ACC112 (cell line): ENCODE measurements around the gene ERGIC1.

Experiments
- H2AFZ ChIP-seq: fragments of 200-600 bp; sonication (generic); one replicate; pipeline ENCODE4 v1.6.0; 2017; ENCODE audit warnings: antibody characterized with exemption, low read length; ENCODE audit not compliant: unreplicated experiment
- H3K27ac ChIP-seq: fragments of 200-600 bp; sonication (generic); 2 replicates; pipeline ENCODE4 v1.5.1; 2014; ENCODE audit warnings: low read depth, mild to moderate bottlenecking, antibody characterized with exemption, low read length, moderate library complexity
- H3K27me3 ChIP-seq: fragments of 200-600 bp; sonication (generic); 2 replicates; pipeline ENCODE4 v1.6.1; 2014; ENCODE audit warnings: mild to moderate bottlenecking, antibody characterized with exemption, low read length, moderate library complexity, mixed read lengths; ENCODE audit not compliant: insufficient read depth
- H3K36me3 ChIP-seq: fragments of 200-600 bp; sonication (generic); 2 replicates; pipeline ENCODE4 v1.6.1; 2016; ENCODE audit warnings: mild to moderate bottlenecking, antibody characterized with exemption, low read length, moderate library complexity, mixed read lengths; ENCODE audit not compliant: insufficient read depth
- H3K4me1 ChIP-seq: fragments of 200-600 bp; sonication (generic); one replicate; pipeline ENCODE4 v1.6.1; 2016; ENCODE audit warnings: low read length, mixed read lengths; ENCODE audit not compliant: insufficient read depth, unreplicated experiment, control insufficient read depth
- H3K4me3 ChIP-seq: fragments of 200-600 bp; sonication (generic); 2 replicates; pipeline ENCODE4 v1.5.1; 2014; ENCODE audit warnings: mild to moderate bottlenecking, low read depth, low read length
- H3K79me2 ChIP-seq: fragments of 200-600 bp; sonication (generic); one replicate; pipeline ENCODE4 v1.6.0; 2016; ENCODE audit warnings: low read length; ENCODE audit not compliant: control insufficient read depth, unreplicated experiment, insufficient read depth

ERGIC1 gene

DNA sequence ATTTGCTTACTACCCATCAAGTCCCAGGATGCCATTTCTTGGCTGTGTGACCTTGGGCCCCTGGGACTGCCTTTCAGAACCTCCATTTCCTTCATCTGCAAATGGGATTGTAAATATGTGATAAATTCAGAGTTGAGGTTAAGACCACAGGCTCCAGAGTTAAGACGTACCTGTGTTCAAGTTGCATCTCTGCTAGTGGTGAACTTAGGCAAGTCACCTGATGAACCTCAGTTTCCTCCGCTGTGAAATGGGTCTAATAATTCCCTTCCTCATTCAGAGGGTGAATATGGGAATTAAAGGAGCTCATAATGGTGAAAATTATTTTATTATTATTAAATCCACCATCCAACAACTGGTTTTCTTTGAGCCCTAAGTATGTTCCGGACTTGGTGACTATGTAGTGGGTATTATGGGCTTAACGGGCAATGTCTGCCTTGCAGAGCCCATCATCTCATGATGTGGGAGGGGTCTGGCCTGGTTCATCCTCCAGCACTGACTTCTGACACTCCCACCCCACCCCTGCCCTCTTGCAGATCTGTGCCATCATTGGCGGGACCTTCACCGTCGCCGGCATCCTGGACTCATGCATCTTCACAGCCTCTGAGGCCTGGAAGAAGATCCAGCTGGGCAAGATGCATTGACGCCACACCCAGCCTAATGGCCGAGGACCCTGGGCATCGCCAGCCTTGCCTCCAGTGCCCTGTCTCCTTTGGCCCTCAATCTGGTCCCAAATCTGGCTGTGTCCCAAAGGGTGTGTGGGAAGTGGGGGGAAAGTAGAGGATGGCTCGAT is 116.3 kb downstream of the ERGIC1 start:
- Histone ChIP-seq H3K4me3 (no peak overlapping the region), H3K27ac (no peak overlapping the region), H3K4me1 (peaks cover 35% of the 10 kb centered on the region), H3K27me3 (no peaks in the 10 kb centered on the region), H3K79me2 (no peaks in the 10 kb centered on the region), H2AFZ (no peak overlapping the region), H3K36me3 (no peaks in the 10 kb centered on the region; the same call in 1 of the 2 replicates)

DNA sequence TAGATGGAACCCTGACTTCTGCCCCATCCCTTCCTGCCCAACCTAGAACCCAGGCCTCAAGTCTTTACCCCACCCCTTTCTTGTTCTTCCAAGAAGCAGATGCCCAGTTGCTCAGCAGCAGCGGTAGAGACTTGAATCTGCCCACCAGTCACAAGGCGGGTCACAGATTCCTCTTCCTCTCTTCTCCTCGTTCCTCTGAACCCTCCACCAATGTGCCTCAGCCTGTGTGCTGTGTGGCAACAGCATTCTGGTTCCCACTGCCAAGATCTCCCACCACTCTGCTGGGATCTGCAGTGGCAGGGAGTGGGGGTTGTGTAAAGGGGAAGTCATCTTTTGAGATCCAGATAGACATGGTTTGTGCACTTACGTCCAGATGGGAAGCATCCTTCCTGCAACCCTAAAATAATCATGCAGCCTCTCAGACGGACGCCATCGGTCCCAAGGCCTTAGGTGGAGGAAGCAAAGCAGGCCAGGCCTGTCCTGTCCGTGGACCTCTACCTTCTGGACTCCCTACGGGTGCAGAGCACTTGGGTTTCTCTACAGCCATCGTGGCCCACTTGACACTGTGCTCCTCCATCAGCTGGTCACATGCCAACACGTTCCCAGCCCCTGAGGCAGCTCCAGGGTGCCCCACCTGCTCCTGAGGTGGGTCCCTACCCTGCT is 117.5 kb downstream of the ERGIC1 start:
- no peak overlapping the region for H2AFZ ChIP-seq
- no peak overlapping the region for H3K4me3 ChIP-seq
- H3K36me3 ChIP-seq: no peaks in the 10 kb centered on the region; the same call in 1 of the 2 replicates
- H3K27me3 ChIP-seq: no peaks in the 10 kb centered on the region
- H3K79me2 ChIP-seq: no peaks in the 10 kb centered on the region
- H3K4me1 ChIP-seq: peaks cover 41% of the 10 kb centered on the region
- peak overlapping the region; percentile 59 for H3K27ac ChIP-seq

DNA sequence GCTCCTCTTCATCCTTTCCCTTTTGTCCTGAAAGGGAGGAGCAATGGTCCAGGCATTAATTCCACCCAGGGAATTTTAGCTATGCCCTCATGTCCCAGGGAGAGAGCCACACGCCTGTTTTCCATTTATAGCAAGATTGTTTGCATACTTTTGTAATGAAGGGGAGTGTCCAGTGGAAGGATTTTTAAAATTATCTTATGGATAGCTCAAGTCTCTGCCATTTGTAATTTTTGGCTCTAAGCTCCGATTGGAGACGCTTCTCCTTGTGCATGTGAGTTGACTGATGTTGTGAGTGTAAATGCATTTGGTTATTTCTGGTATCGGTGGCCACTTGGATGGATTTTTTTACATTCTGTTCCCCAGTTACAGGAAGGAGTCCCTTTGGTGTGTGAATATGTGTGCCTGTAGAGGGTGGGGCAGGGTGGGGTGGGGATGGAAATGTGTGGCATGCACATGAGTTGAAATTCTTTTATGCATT is 118.0 kb downstream of the ERGIC1 start:
- Histone ChIP-seq H2AFZ (no peak overlapping the region), H3K79me2 (no peaks in the 10 kb centered on the region), H3K27me3 (no peaks in the 10 kb centered on the region), H3K36me3 (no peaks in the 10 kb centered on the region; the same call in 1 of the 2 replicates), H3K27ac (peak overlapping the region; percentile 74), H3K4me1 (peaks cover 41% of the 10 kb centered on the region), H3K4me3 (no peak overlapping the region)

DNA sequence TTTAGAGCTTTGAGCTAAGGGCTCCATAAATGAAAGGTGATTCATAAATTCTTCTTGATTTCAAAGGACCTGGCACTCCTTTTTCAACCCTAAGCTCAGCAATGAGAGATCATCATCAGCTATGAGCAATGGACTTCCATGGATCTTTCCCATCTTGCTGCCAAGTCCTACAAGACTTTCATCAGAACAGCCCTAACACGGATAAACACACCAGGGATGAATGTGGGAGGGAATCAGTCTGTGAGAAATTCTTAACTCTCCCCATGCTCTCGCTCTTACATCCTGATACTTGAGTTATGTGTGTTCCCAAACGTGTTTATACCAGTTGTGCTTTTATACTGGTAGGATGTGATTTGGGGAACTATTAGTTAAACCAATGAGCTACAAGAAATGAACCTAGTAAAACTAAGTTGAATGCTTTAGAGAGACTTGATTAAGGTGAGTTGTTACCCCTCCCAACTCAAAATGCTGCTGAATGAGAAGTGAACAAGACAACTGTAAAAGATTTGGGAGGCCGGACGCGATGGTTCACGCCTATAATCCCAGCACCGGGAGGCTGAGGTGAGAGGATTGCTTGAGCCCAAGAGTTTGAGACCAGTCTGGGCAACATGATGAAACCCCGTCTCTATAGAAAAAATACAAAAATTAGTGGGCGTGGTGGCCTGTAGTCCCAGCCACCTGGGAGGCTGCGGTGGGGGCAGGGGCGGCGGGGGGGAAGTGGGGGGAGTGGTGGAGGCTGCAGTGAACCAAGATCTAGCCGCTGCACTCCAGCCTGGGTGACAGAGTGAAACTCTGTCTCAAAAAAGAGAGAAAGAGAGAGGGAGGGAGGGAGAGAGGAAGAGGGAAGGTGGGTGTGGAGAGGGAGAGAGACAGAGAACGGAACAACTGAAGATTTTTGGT is 120.0 kb downstream of the ERGIC1 start:
- peak overlapping the region; percentile 94 for H3K27ac ChIP-seq

DNA sequence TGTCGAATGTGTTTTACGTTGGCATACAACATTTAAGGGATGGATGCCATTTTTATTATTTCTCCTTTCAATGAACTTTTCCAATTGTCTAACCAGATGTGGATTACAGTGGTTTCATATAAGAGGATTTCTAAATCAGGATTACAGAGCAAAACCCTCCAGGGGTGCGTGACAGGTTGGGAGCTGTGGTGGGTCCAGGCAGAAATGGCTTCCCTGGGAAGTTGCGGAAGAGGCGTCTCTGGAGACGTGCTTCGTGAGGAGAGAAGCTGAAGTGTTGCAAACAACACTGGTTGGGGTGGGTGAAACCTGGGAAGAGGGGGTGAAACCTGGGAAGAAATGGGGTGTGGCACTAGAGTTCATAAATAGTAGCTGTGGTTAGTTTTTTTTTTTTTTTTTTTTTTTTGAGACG is 120.7 kb downstream of the ERGIC1 start:
- peak overlapping the region; percentile 94 for H3K27ac ChIP-seq
- peaks cover 4% of the 10 kb centered on the region for H3K79me2 ChIP-seq
- no peaks in the 10 kb centered on the region; the same call in 1 of the 2 replicates for H3K36me3 ChIP-seq
- no peak overlapping the region for H2AFZ ChIP-seq
- H3K4me3 ChIP-seq: no peak overlapping the region
- H3K27me3 ChIP-seq: no peaks in the 10 kb centered on the region
- H3K4me1 ChIP-seq: peaks cover 41% of the 10 kb centered on the region

More for the DNA sequence above, 120.0 kb downstream of the ERGIC1 start:
- H3K79me2 ChIP-seq: no peaks in the 10 kb centered on the region
- no peak overlapping the region for H3K4me3 ChIP-seq
- peaks cover 41% of the 10 kb centered on the region for H3K4me1 ChIP-seq
- no peaks in the 10 kb centered on the region; the same call in 1 of the 2 replicates for H3K36me3 ChIP-seq
- H2AFZ ChIP-seq: no peak overlapping the region
- no peaks in the 10 kb centered on the region for H3K27me3 ChIP-seq

DNA sequence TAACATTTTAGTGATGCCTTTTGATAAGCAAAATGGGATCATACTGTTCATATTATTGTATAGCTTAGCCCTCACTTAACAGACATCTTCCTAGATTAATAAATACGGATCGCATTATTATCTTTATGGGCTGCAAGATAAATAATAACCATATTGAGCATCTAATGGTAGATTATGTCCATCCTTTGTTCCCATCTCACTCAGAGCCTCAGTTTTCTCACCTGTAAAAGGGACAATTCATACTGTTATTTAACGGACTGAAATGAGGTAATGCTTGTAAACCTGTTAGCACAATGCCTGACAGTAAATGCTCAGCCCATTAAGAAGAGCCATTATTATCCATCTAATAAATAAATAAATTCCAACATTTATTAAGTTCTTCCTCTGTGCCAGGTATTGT is 122.2 kb downstream of the ERGIC1 start:
- Histone ChIP-seq H3K36me3 (no peaks in the 10 kb centered on the region; the same call in 1 of the 2 replicates), H3K79me2 (peaks cover 14% of the 10 kb centered on the region), H3K4me3 (no peak overlapping the region), H3K4me1 (peaks cover 52% of the 10 kb centered on the region), H3K27me3 (no peaks in the 10 kb centered on the region), H3K27ac (peak overlapping the region; percentile 94), H2AFZ (no peak overlapping the region)

DNA sequence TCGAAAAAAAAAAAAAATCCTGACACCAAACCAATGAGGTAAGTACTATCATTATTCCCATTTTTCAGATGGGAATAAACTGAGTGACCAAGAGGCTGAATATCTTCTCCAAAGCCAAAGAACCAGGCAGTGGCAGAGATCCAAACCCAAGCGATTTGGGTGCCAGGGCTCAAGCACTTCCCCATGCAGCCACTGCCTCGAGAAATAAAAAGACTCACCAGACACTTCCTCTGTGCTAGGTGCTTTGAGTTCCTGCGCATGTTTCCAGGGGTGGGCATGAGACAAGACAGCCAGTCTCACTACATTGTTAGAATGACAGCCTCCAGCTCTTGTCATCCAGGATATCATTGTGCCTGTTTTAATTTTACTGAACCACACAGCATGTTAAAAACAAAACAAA is 122.9 kb downstream of the ERGIC1 start:
- peaks cover 46% of the 10 kb centered on the region for H3K4me1 ChIP-seq
- no peak overlapping the region for H3K4me3 ChIP-seq
- H3K36me3 ChIP-seq: no peaks in the 10 kb centered on the region

DNA sequence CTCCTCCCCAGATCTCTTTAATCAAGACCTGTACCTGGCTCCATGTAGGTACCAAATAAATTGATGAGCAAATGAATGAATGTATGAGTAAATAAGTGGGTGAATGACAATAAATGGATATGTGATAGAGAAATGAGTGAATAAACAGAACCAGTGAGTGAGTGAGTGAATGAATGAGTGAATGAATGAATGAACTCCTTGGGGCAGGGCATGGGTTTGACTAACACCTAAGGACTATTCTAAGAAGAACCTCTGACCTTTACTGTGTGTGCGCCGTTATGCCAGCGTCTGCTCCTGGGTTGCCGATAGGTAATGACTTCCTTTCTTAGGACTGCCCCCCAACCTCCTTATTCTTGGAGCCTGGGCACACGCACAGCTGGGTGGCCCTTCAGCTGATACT is 123.4 kb downstream of the ERGIC1 start:
- Histone ChIP-seq H3K4me3 (no peak overlapping the region), H3K79me2 (peaks cover 21% of the 10 kb centered on the region), H3K4me1 (peaks cover 42% of the 10 kb centered on the region), H2AFZ (no peak overlapping the region), H3K27me3 (no peaks in the 10 kb centered on the region), H3K36me3 (no peaks in the 10 kb centered on the region), H3K27ac (peak overlapping the region; percentile 67)

More for the DNA sequence above, 122.9 kb downstream of the ERGIC1 start:
- H3K27me3 ChIP-seq: no peaks in the 10 kb centered on the region
- H3K27ac ChIP-seq: peak overlapping the region; percentile 67
- no peak overlapping the region for H2AFZ ChIP-seq
- peaks cover 19% of the 10 kb centered on the region for H3K79me2 ChIP-seq

DNA sequence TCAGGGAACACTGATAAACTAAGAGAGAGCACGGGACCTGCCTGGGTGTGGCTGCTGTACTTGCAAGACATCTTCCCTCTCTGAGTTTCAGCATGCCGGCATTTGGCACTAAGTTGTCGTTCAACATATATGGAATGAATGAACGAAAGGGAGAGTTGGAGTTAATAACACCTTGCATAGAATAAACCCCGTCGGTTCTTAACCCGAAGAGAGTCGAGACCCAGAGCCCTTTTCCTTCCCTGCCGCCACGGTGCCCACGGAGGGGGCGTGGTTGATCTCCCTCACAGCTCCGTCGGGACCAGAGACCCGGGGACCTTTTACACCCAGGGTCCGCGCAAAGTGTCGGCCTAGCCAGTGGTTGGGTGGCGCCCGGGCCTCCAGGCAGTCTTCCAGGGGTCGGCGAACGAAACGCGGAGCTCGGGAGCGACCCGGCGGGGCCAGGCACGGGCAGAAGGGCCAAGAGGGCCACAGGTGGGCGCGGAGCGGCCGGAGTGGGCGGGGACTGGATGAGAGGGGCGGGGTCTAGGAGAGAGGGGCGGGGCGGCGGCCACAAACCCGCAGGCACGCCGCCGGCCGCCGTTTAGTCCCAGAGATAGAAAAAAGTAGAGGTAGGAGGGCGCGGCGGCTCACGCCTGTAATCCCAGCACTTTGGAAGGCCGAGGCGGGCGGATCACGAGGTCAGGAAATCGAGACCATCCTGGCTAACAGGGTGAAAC is 124.4 kb downstream of the ERGIC1 start:
- H3K4me1 ChIP-seq: peaks cover 36% of the 10 kb centered on the region
- no peaks in the 10 kb centered on the region for H3K36me3 ChIP-seq
- H3K27ac ChIP-seq: peak overlapping the region; percentile 74
- H3K79me2 ChIP-seq: peaks cover 21% of the 10 kb centered on the region
- H2AFZ ChIP-seq: peak overlapping the region; percentile 90
- H3K27me3 ChIP-seq: no peaks in the 10 kb centered on the region
- H3K4me3 ChIP-seq: peak overlapping the region; percentile 86
